H9 (cell line): ENCODE measurements around the gene STK32B. TPM values are rescaled to one million over a fixed set of nuclear protein-coding genes. Genes with fewer than 3 reads are reported as not detected.

Experiments
- DNase-seq: peaks from one replicate; pipeline ENCODE4 v3.0.0-alpha.2; 2017
- H2AFZ ChIP-seq: one replicate; pipeline ENCODE4 v1.6.1; 2013; ENCODE audit warnings: mild to moderate bottlenecking, low read length, control low read depth, moderate library complexity
- H2AK5ac ChIP-seq: 2 replicates; pipeline ENCODE4 v1.6.1; 2013; ENCODE audit warnings: low read length, control low read depth, mixed read lengths; ENCODE audit not compliant: insufficient read length
- H2BK120ac ChIP-seq: one replicate; pipeline ENCODE4 v1.6.1; 2013; ENCODE audit warnings: low read depth, mild to moderate bottlenecking, low read length, control low read depth, inconsistent platforms; ENCODE audit not compliant: poor library complexity, severe bottlenecking
- H2BK12ac ChIP-seq: 2 replicates; pipeline ENCODE4 v1.6.1; 2013; ENCODE audit warnings: low read length, control low read depth, mixed read lengths, low read depth; ENCODE audit not compliant: insufficient read length
- H2BK15ac ChIP-seq: 2 replicates; pipeline ENCODE4 v1.6.1; 2013; ENCODE audit warnings: low read depth, low read length, control low read depth
- H2BK20ac ChIP-seq: one replicate; pipeline ENCODE4 v1.6.1; 2013; ENCODE audit warnings: low read depth, mild to moderate bottlenecking, low read length, control low read depth, inconsistent platforms; ENCODE audit not compliant: poor library complexity, severe bottlenecking
- H2BK5ac ChIP-seq: 2 replicates; pipeline ENCODE4 v1.6.1; 2013; ENCODE audit warnings: low read length, control low read depth, mixed read lengths; ENCODE audit not compliant: insufficient read length
- H3K14ac ChIP-seq: 2 replicates; pipeline ENCODE4 v1.6.1; 2013; ENCODE audit warnings: low read length, control low read depth; ENCODE audit not compliant: insufficient read depth
- H3K18ac ChIP-seq: 2 replicates; pipeline ENCODE4 v1.6.1; 2013; ENCODE audit warnings: low read depth, mild to moderate bottlenecking, mixed read lengths, low read length, control low read depth; ENCODE audit not compliant: insufficient read length
- H3K23ac ChIP-seq: 2 replicates; pipeline ENCODE4 v1.6.1; 2013; ENCODE audit warnings: low read length, control low read depth, mixed read lengths, low read depth; ENCODE audit not compliant: insufficient read length
- H3K23me2 ChIP-seq: 2 replicates; pipeline ENCODE4 v1.6.1; 2013; ENCODE audit warnings: low read depth, mild to moderate bottlenecking, mixed read lengths, low read length, control low read depth; ENCODE audit not compliant: insufficient read length, poor library complexity, severe bottlenecking
- H3K27ac ChIP-seq: 2 replicates; pipeline ENCODE4 v1.5.1; 2013; ENCODE audit warnings: low read length, control low read depth, mixed read lengths, low read depth; ENCODE audit not compliant: insufficient read length
- H3K27me3 ChIP-seq: 2 replicates; pipeline ENCODE4 v1.6.1; 2013; ENCODE audit warnings: low read length, control low read depth, inconsistent platforms; ENCODE audit not compliant: insufficient read depth
- H3K4ac ChIP-seq: 2 replicates; pipeline ENCODE4 v1.6.1; 2013; ENCODE audit warnings: low read depth, mild to moderate bottlenecking, control low read depth, inconsistent platforms, low read length, moderate library complexity
- H3K4me1 ChIP-seq: 2 replicates; pipeline ENCODE4 v1.6.1; 2013; ENCODE audit warnings: low read length, control low read depth, inconsistent platforms; ENCODE audit not compliant: insufficient read depth
- H3K4me2 ChIP-seq: 2 replicates; pipeline ENCODE4 v1.6.1; 2013; ENCODE audit warnings: low read length, control low read depth, mixed read lengths; ENCODE audit not compliant: insufficient read length, insufficient read depth
- H3K56ac ChIP-seq: 2 replicates; pipeline ENCODE4 v1.6.1; 2013; ENCODE audit warnings: low read depth, mild to moderate bottlenecking, mixed read lengths, low read length, control low read depth; ENCODE audit not compliant: insufficient read length
- H3K79me1 ChIP-seq: 2 replicates; pipeline ENCODE4 v1.6.1; 2013; ENCODE audit warnings: low read depth, mild to moderate bottlenecking, moderate library complexity, low read length, control low read depth, inconsistent platforms; ENCODE audit not compliant: insufficient read depth, poor library complexity, severe bottlenecking
- H3K79me2 ChIP-seq: 2 replicates; pipeline ENCODE4 v1.6.1; 2013; ENCODE audit warnings: low read length, control low read depth, inconsistent platforms; ENCODE audit not compliant: insufficient read depth
- H3K9ac ChIP-seq: 2 replicates; pipeline ENCODE4 v1.6.1; 2013; ENCODE audit warnings: low read length, control low read depth, mixed read lengths; ENCODE audit not compliant: insufficient read length; ENCODE audit errors: extremely low read depth
- H3K9me3 ChIP-seq: one replicate; pipeline ENCODE4 v1.6.1; 2013; ENCODE audit warnings: low read depth, low read length, inconsistent platforms; ENCODE audit not compliant: control insufficient read depth
- H3T11ph ChIP-seq: one replicate; pipeline ENCODE4 v1.6.1; 2013; ENCODE audit warnings: mild to moderate bottlenecking, low read length, control low read depth, inconsistent platforms
- H4K20me1 ChIP-seq: one replicate; pipeline ENCODE4 v1.6.1; 2013; ENCODE audit not compliant: control insufficient read depth, insufficient read length, insufficient read depth
- H4K5ac ChIP-seq: 2 replicates; pipeline ENCODE4 v1.6.1; 2013; ENCODE audit warnings: low read depth, mild to moderate bottlenecking, mixed read lengths, low read length, control low read depth; ENCODE audit not compliant: insufficient read length
- H4K8ac ChIP-seq: replicated peaks from 2 replicates; pipeline ENCODE4 v1.6.1; 2013; ENCODE audit warnings: low read length, control low read depth, mixed read lengths, low read depth; ENCODE audit not compliant: insufficient read length
- H4K91ac ChIP-seq: 2 replicates; pipeline ENCODE4 v1.6.1; 2013; ENCODE audit warnings: low read depth, mild to moderate bottlenecking, moderate library complexity, mixed read lengths, low read length, control low read depth; ENCODE audit not compliant: insufficient read length
- H3K27ac Mint-ChIP-seq, 3 experiments: 2 replicates in 2 of 3; 3 replicates in 1 of 3; pipeline ENCODE4 v1.8.0; 2020 to 2021; ENCODE audit warnings: mixed read lengths in 3 of 3, mild to moderate bottlenecking in 1 of 3, moderate library complexity in 1 of 3
- H3K27me3 Mint-ChIP-seq: 2 replicates; pipeline ENCODE4 v1.8.0; 2021; ENCODE audit warnings: low read depth, mild to moderate bottlenecking, moderate library complexity, mixed read lengths
- H3K36me3 Mint-ChIP-seq, 3 experiments: 2 replicates in 2 of 3; 3 replicates in 1 of 3; pipeline ENCODE4 v1.8.0; 2020 to 2021; ENCODE audit warnings: low read depth in 3 of 3, mixed read lengths in 3 of 3; ENCODE audit not compliant: insufficient read depth in 1 of 3
- H3K4me1 Mint-ChIP-seq, 2 experiments: 2 replicates each; pipeline ENCODE4 v1.8.0; 2020; ENCODE audit warnings: mixed read lengths in 2 of 2
- H3K4me3 Mint-ChIP-seq, 2 experiments: 2 replicates in 1 of 2; 3 replicates in 1 of 2; pipeline ENCODE4 v1.8.0; 2020 to 2021; ENCODE audit warnings: mild to moderate bottlenecking in 2 of 2, mixed read lengths in 2 of 2, moderate library complexity in 1 of 2
- H3K9me3 Mint-ChIP-seq, 2 experiments: 2 replicates in 1 of 2; 3 replicates in 1 of 2; pipeline ENCODE4 v1.8.0; 2020; ENCODE audit warnings: mild to moderate bottlenecking in 2 of 2, mixed read lengths in 2 of 2, moderate library complexity in 1 of 2
- WGBS: extraction: QIAGEN DNeasy Blood & Tissue Kit; methylation state at CpG from one replicate; pipeline ENCODE4 v1.1.7; 2013; ENCODE audit warnings: missing lambda C conversion rate, low lambda C conversion rate, mixed read lengths; ENCODE audit not compliant: insufficient read length; ENCODE audit errors: extremely low coverage; 5-methylcytosine and 5-hydroxymethylcytosine counted together
- total RNA-seq: library from RNA; stranded (reverse); gene quantifications from 2 replicates; pipeline ENCODE4 v1.2.1, GENCODE V29; 2021
- TF ChIP-seq, protein P1 (sequence below): fragments of 200-600 bp; sonication (generic); conservative IDR thresholded peaks from 3 replicates; pipeline ENCODE4 v1.8.0; 2021; ENCODE audit warnings: antibody characterized with exemption, mild to moderate bottlenecking

STK32B gene
- total RNA-seq, 1 experiment from 2014 or later, result 1.0 TPM

DNA sequence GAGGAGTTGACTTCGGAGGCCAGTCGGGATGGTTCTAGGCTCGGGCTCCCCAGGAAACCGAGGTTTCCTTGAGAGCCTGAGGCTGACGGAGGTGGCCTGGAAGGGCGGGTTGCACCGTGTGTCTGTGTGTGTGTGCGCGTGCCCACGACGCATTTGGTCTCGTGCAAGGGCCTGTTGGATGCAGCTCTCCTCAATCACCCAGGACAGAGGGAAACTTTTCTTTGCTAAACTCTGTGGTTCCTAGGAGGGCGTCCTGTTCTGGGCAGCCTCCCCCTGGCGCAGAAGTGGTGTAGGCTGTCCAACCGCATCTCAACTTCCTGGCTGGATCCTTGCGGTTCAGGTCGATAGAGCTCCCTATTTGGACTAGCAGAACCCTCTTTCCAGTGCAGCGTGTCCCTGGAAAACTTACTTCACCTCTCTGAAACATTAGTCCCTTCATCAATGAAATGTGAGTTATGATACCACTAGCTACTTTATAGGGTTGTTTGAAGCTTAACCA lies 973 bp downstream of the STK32B start:
- no peaks in the 10 kb centered on the region for H3K36me3 Mint-ChIP-seq
- H3K4ac ChIP-seq, result no peak overlapping the region
- H3T11ph ChIP-seq, result no peak overlapping the region
- no peaks in the 10 kb centered on the region for H3K79me2 ChIP-seq
- no peaks in the 10 kb centered on the region for H4K20me1 ChIP-seq
- peaks cover 10 to 11% of the 10 kb centered on the region in 2 experiments for H3K4me1 Mint-ChIP-seq
- no peaks in the 10 kb centered on the region; a peak in 1 of 5 replicates for H3K9me3 Mint-ChIP-seq
- no peak for DNase-seq
- H2BK5ac ChIP-seq, result no peak overlapping the region
- peak overlapping the region; percentile 72 to 87 for H3K4me3 Mint-ChIP-seq
- H2BK20ac ChIP-seq, result no peak overlapping the region
- TF ChIP-seq, protein P1, sequence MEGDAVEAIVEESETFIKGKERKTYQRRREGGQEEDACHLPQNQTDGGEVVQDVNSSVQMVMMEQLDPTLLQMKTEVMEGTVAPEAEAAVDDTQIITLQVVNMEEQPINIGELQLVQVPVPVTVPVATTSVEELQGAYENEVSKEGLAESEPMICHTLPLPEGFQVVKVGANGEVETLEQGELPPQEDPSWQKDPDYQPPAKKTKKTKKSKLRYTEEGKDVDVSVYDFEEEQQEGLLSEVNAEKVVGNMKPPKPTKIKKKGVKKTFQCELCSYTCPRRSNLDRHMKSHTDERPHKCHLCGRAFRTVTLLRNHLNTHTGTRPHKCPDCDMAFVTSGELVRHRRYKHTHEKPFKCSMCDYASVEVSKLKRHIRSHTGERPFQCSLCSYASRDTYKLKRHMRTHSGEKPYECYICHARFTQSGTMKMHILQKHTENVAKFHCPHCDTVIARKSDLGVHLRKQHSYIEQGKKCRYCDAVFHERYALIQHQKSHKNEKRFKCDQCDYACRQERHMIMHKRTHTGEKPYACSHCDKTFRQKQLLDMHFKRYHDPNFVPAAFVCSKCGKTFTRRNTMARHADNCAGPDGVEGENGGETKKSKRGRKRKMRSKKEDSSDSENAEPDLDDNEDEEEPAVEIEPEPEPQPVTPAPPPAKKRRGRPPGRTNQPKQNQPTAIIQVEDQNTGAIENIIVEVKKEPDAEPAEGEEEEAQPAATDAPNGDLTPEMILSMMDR, result no peak
- H3K18ac ChIP-seq, result no peak overlapping the region
- H3K27me3 ChIP-seq, result peaks cover 20% of the 10 kb centered on the region
- no peak overlapping the region for H4K5ac ChIP-seq
- no peak overlapping the region for H4K8ac ChIP-seq
- no peak overlapping the region for H2AK5ac ChIP-seq
- WGBS, result no CpG with 5 or more reads among the region's 18 CpGs
- H3K27ac Mint-ChIP-seq, result no peak overlapping the region; a peak in 1 of 7 replicates
- H2AFZ ChIP-seq, result no peak overlapping the region
- H2BK12ac ChIP-seq, result no peak overlapping the region
- H3K27me3 Mint-ChIP-seq, result peaks cover 79% of the 10 kb centered on the region
- H4K91ac ChIP-seq, result no peak overlapping the region
- H3K9ac ChIP-seq, result no peak overlapping the region
- no peak overlapping the region for H3K23ac ChIP-seq
- H3K56ac ChIP-seq, result no peak overlapping the region
- no peaks in the 10 kb centered on the region for H3K9me3 ChIP-seq
- H3K4me1 ChIP-seq, result no peaks in the 10 kb centered on the region
- H3K27ac ChIP-seq, result no peak overlapping the region
- H3K4me2 ChIP-seq, result peak overlapping the region; percentile 69
- H3K14ac ChIP-seq, result no peak overlapping the region
- no peak overlapping the region for H2BK15ac ChIP-seq
- H3K79me1 ChIP-seq, result no peaks in the 10 kb centered on the region
- H2BK120ac ChIP-seq, result no peak overlapping the region
- H3K23me2 ChIP-seq, result peaks cover 12% of the 10 kb centered on the region
